NCI-H1105 treated with DMSO at 0.1 percent for 48 hours (cell line): ENCODE results near the gene MYO10.

ENCODE experiments used
- DNase-seq: peaks from one replicate; lab custom pipeline; 2025; lab: John Stamatoyannopoulos, UW

The MYO10 gene

GRCh38 chr5:16617274-16617968 is 318.7 kb downstream of the MYO10 start:
- DNase-seq: no peak

GRCh38 chr5:16616536-16617273 is 319.4 kb downstream of the MYO10 start, which contains the start of gene RETREG1:
RETREG1 (minus strand) TSS chr5:16616997; CDS start chr5:16616971, 26 bp downstream.
- peak; percentile 72 for DNase-seq

- peak; percentile 46 for DNase-seq
Observed at GRCh38 chr5:16615741-16616535, 320.1 kb downstream of the MYO10 start.

- DNase-seq: no peak
Observed at GRCh38 chr5:16612007-16612406, 324.1 kb downstream of the MYO10 start.
